Measurements from ENCODE around the gene RETREG1.
"Not testable (repeated sequence)": the region's sequence is repeated elsewhere in the genome, so short reads cannot be mapped to it uniquely, and the experiment has no call there.

RETREG1 gene

GRCh38 chr5:16616536-16617273 lies at the start of gene RETREG1:
Gene RETREG1 (minus strand): TSS chr5:16616997. CDS start chr5:16616971, 26 bp downstream.
- in situ Hi-C loops (cut with HindIII; ENCODE audit: low pct_ligation_motif_present, low pct_unique_long_range_greater_than_20kb, low sequenced_read_pairs): no loop called here
- DNase-seq: peak; percentile 37

- DNase-seq: no peak
- in situ Hi-C loops (cut with HindIII; ENCODE audit: low pct_ligation_motif_present, low pct_unique_long_range_greater_than_20kb, low sequenced_read_pairs): no loop called here
Observed at GRCh38 chr5:16666130-16666882, 49.5 kb upstream of the RETREG1 start.

GRCh38 chr5:16665601-16666000 lies 48.8 kb upstream of the RETREG1 start:
- in situ Hi-C loops (cut with HindIII; ENCODE audit: low pct_ligation_motif_present, low pct_unique_long_range_greater_than_20kb, low sequenced_read_pairs): no loop called here
- no peak for DNase-seq

GRCh38 chr5:16664368-16664767 lies 47.6 kb upstream of the RETREG1 start:
- in situ Hi-C loops (cut with HindIII; ENCODE audit: low pct_ligation_motif_present, low pct_unique_long_range_greater_than_20kb, low sequenced_read_pairs): no loop called here
- no peak for DNase-seq

- in situ Hi-C loops (cut with HindIII; ENCODE audit: low pct_ligation_motif_present, low pct_unique_long_range_greater_than_20kb, low sequenced_read_pairs): no loop called here
- no peak for DNase-seq
Observed at GRCh38 chr5:16663840-16664239, 47.0 kb upstream of the RETREG1 start.

GRCh38 chr5:16661713-16662112 lies 44.9 kb upstream of the RETREG1 start:
- no peak for DNase-seq
- in situ Hi-C loops (cut with HindIII; ENCODE audit: low pct_ligation_motif_present, low pct_unique_long_range_greater_than_20kb, low sequenced_read_pairs): no loop called here

GRCh38 chr5:16660982-16661381 lies 44.2 kb upstream of the RETREG1 start:
- DNase-seq: no peak
- in situ Hi-C loops (cut with HindIII; ENCODE audit: low pct_ligation_motif_present, low pct_unique_long_range_greater_than_20kb, low sequenced_read_pairs): no loop called here

- no peak for DNase-seq
- in situ Hi-C loops (cut with HindIII; ENCODE audit: low pct_ligation_motif_present, low pct_unique_long_range_greater_than_20kb, low sequenced_read_pairs): no loop called here
Observed at GRCh38 chr5:16659536-16659935, 42.7 kb upstream of the RETREG1 start.

- in situ Hi-C loops (cut with HindIII; ENCODE audit: low pct_ligation_motif_present, low pct_unique_long_range_greater_than_20kb, low sequenced_read_pairs): no loop called here
- no peak for DNase-seq
Observed at GRCh38 chr5:16656561-16657191, 39.9 kb upstream of the RETREG1 start.

GRCh38 chr5:16654647-16655334 lies 38.0 kb upstream of the RETREG1 start:
- in situ Hi-C loops (cut with HindIII; ENCODE audit: low pct_ligation_motif_present, low pct_unique_long_range_greater_than_20kb, low sequenced_read_pairs): no loop called here
- no peak for DNase-seq

- DNase-seq; in situ Hi-C loops (cut with HindIII; ENCODE audit: low pct_ligation_motif_present, low pct_unique_long_range_greater_than_20kb, low sequenced_read_pairs): not testable (repeated sequence)
Observed at GRCh38 chr5:16648739-16649138, 31.9 kb upstream of the RETREG1 start.

- in situ Hi-C loops (cut with HindIII; ENCODE audit: low pct_ligation_motif_present, low pct_unique_long_range_greater_than_20kb, low sequenced_read_pairs): no loop called here
- no peak for DNase-seq
Observed at GRCh38 chr5:16644301-16644889, 27.6 kb upstream of the RETREG1 start.

- no peak for DNase-seq
- in situ Hi-C loops (cut with HindIII; ENCODE audit: low pct_ligation_motif_present, low pct_unique_long_range_greater_than_20kb, low sequenced_read_pairs): no loop called here
Observed at GRCh38 chr5:16642867-16643266, 26.1 kb upstream of the RETREG1 start.

GRCh38 chr5:16639206-16639605 lies 22.4 kb upstream of the RETREG1 start:
- in situ Hi-C loops (cut with HindIII; ENCODE audit: low pct_ligation_motif_present, low pct_unique_long_range_greater_than_20kb, low sequenced_read_pairs): no loop called here
- DNase-seq: no peak

GRCh38 chr5:16628376-16628775 lies 11.6 kb upstream of the RETREG1 start:
- no peak for DNase-seq
- in situ Hi-C loops (cut with HindIII; ENCODE audit: low pct_ligation_motif_present, low pct_unique_long_range_greater_than_20kb, low sequenced_read_pairs): no loop called here

GRCh38 chr5:16626696-16627264 lies 10.0 kb upstream of the RETREG1 start:
- DNase-seq: no peak
- in situ Hi-C loops (cut with HindIII; ENCODE audit: low pct_ligation_motif_present, low pct_unique_long_range_greater_than_20kb, low sequenced_read_pairs): no loop called here

- no peak for DNase-seq
- in situ Hi-C loops (cut with HindIII; ENCODE audit: low pct_ligation_motif_present, low pct_unique_long_range_greater_than_20kb, low sequenced_read_pairs): no loop called here
Observed at GRCh38 chr5:16625096-16625495, 8.3 kb upstream of the RETREG1 start.

- DNase-seq: peak; percentile 20
- in situ Hi-C loops (cut with HindIII; ENCODE audit: low pct_ligation_motif_present, low pct_unique_long_range_greater_than_20kb, low sequenced_read_pairs): no loop called here
Observed at GRCh38 chr5:16619136-16619535, 2.3 kb upstream of the RETREG1 start.

All from ACHN (cell line).